Activated CD4-positive, alpha-beta T cell treated with anti-CD3 and anti-CD28 coated beads, Interleukin-2, Interleukin-4, amounts not matched to agents 100 ng/mL and 50 ng/mL, durations not matched to agents 16 hours and 8 hours (primary cell): ENCODE data around the gene ABHD4.
"Not testable (repeated sequence)": the region's sequence is repeated elsewhere in the genome, so short reads cannot be mapped to it uniquely, and the experiment has no call there.

Experiments used
- DNase-seq: peaks from one replicate; pipeline ENCODE4 v3.0.0-alpha.2; 2020; ENCODE audit warnings: low spot score

ABHD4 gene

GRCh38 chr14:22589096-22589839 lies 8.8 kb upstream of the ABHD4 start, which contains the start of gene DAD1:
DAD1 (minus strand) TSS chr14:22589224; CDS start chr14:22589157, 67 bp downstream.
- DNase-seq: peak; percentile 100

GRCh38 chr14:22593189-22593588 lies 4.9 kb upstream of the ABHD4 start:
- DNase-seq: no peak

GRCh38 chr14:22593601-22594000 lies 4.5 kb upstream of the ABHD4 start:
- DNase-seq: no peak

GRCh38 chr14:22594156-22594716 lies 3.9 kb upstream of the ABHD4 start:
- DNase-seq: no peak

- DNase-seq: no peak
Observed at GRCh38 chr14:22596354-22596879, 1.7 kb upstream of the ABHD4 start.

GRCh38 chr14:22597265-22597664 lies 835 bp upstream of the ABHD4 start:
- DNase-seq: no peak

GRCh38 chr14:22597771-22598098 lies 365 bp upstream of the ABHD4 start:
- DNase-seq: no peak

GRCh38 chr14:22598896-22599244 lies 770 bp downstream of the ABHD4 start:
- peak; percentile 71 for DNase-seq

- DNase-seq: no peak
Observed at GRCh38 chr14:22599349-22599748, 1.2 kb downstream of the ABHD4 start.

- DNase-seq: no peak
Observed at GRCh38 chr14:22600027-22600426, 1.9 kb downstream of the ABHD4 start.

GRCh38 chr14:22601456-22601855 lies 3.4 kb downstream of the ABHD4 start:
- no peak for DNase-seq

GRCh38 chr14:22601996-22602395 lies 3.9 kb downstream of the ABHD4 start:
- DNase-seq: no peak

- no peak for DNase-seq
Observed at GRCh38 chr14:22602862-22603261, 4.8 kb downstream of the ABHD4 start.

- DNase-seq: no peak
Observed at GRCh38 chr14:22606380-22606779, 8.3 kb downstream of the ABHD4 start.

- no peak for DNase-seq
Observed at GRCh38 chr14:22607291-22607690, 9.2 kb downstream of the ABHD4 start.

- DNase-seq: no peak
Observed at GRCh38 chr14:22610931-22611330, 12.8 kb downstream of the ABHD4 start.

GRCh38 chr14:22613106-22613695 lies 15.1 kb downstream of the ABHD4 start:
- no peak for DNase-seq

- no peak for DNase-seq
Observed at GRCh38 chr14:22613736-22614239, 15.7 kb downstream of the ABHD4 start.

- DNase-seq: no peak
Observed at GRCh38 chr14:22614240-22614799, 16.2 kb downstream of the ABHD4 start.

- DNase-seq: not testable (repeated sequence)
Observed at GRCh38 chr14:22615765-22616164, 17.7 kb downstream of the ABHD4 start.

- no peak for DNase-seq
Observed at GRCh38 chr14:22622255-22622654, 24.2 kb downstream of the ABHD4 start.

- DNase-seq: no peak
Observed at GRCh38 chr14:22623047-22623446, 24.9 kb downstream of the ABHD4 start.

- DNase-seq: no peak
Observed at GRCh38 chr14:22626590-22626989, 28.5 kb downstream of the ABHD4 start.
